Measurements from ENCODE around the gene CENPF.
"Not testable (repeated sequence)": the region's sequence is repeated elsewhere in the genome, so short reads cannot be mapped to it uniquely, and the experiment has no call there.

The CENPF gene

GRCh38 chr1:214587165-214587564 is 15.8 kb upstream of the CENPF start:
- H3K27ac ChIP-seq (ENCODE audit: low read length), result no peak overlapping the region
- H3K4me3 ChIP-seq (ENCODE audit: low read length), result no peak overlapping the region
- H3K9ac ChIP-seq (ENCODE audit: low read depth, low read length), result no peak overlapping the region

GRCh38 chr1:214588963-214589597 is 13.9 kb upstream of the CENPF start:
- no peaks in the 10 kb centered on the region for H3K9me3 ChIP-seq (ENCODE audit: insufficient read depth, low read depth, low read length)
- no peaks in the 10 kb centered on the region for H3K27me3 ChIP-seq (ENCODE audit: insufficient read depth, low read length)
- no peak overlapping the region for H3K9ac ChIP-seq (ENCODE audit: low read depth, low read length)
- no peaks in the 10 kb centered on the region for H3K36me3 ChIP-seq (ENCODE audit: insufficient read depth, low read depth, low read length)
- H3K4me1 ChIP-seq (ENCODE audit: insufficient read depth, low read length), result no peaks in the 10 kb centered on the region
- H3K27ac ChIP-seq (ENCODE audit: low read length), result no peak overlapping the region
- H3K4me3 ChIP-seq (ENCODE audit: low read length), result no peak overlapping the region

More at GRCh38 chr1:214587165-214587564, 15.8 kb upstream of the CENPF start:
- H3K9me3 ChIP-seq (ENCODE audit: insufficient read depth, low read depth, low read length), result no peaks in the 10 kb centered on the region
- peaks cover 3% of the 10 kb centered on the region for H3K4me1 ChIP-seq (ENCODE audit: insufficient read depth, low read length)
- no peaks in the 10 kb centered on the region for H3K27me3 ChIP-seq (ENCODE audit: insufficient read depth, low read length)
- no peaks in the 10 kb centered on the region for H3K36me3 ChIP-seq (ENCODE audit: insufficient read depth, low read depth, low read length)

GRCh38 chr1:214590696-214591095 is 12.3 kb upstream of the CENPF start:
- Histone ChIP-seq H3K9ac (ENCODE audit: low read depth, low read length) (no peak overlapping the region), H3K27ac (ENCODE audit: low read length) (no peak overlapping the region), H3K9me3 (ENCODE audit: insufficient read depth, low read depth, low read length) (no peaks in the 10 kb centered on the region), H3K27me3 (ENCODE audit: insufficient read depth, low read length) (no peaks in the 10 kb centered on the region), H3K4me1 (ENCODE audit: insufficient read depth, low read length) (no peaks in the 10 kb centered on the region), H3K4me3 (ENCODE audit: low read length) (no peak overlapping the region), H3K36me3 (ENCODE audit: insufficient read depth, low read depth, low read length) (no peaks in the 10 kb centered on the region)

- not testable (repeated sequence) for H3K36me3 ChIP-seq (ENCODE audit: insufficient read depth, low read depth, low read length); H3K27me3 ChIP-seq (ENCODE audit: insufficient read depth, low read length); H3K4me3 ChIP-seq (ENCODE audit: low read length); H3K9me3 ChIP-seq (ENCODE audit: insufficient read depth, low read depth, low read length); H3K4me1 ChIP-seq (ENCODE audit: insufficient read depth, low read length); H3K27ac ChIP-seq (ENCODE audit: low read length); H3K9ac ChIP-seq (ENCODE audit: low read depth, low read length)
Measured at GRCh38 chr1:214591918-214592317, 11.1 kb upstream of the CENPF start.

GRCh38 chr1:214593158-214593557 is 9.8 kb upstream of the CENPF start:
- Histone ChIP-seq H3K9me3 (ENCODE audit: insufficient read depth, low read depth, low read length) (no peaks in the 10 kb centered on the region), H3K9ac (ENCODE audit: low read depth, low read length) (no peak overlapping the region), H3K4me1 (ENCODE audit: insufficient read depth, low read length) (no peaks in the 10 kb centered on the region), H3K36me3 (ENCODE audit: insufficient read depth, low read depth, low read length) (no peaks in the 10 kb centered on the region), H3K4me3 (ENCODE audit: low read length) (no peak overlapping the region), H3K27ac (ENCODE audit: low read length) (no peak overlapping the region), H3K27me3 (ENCODE audit: insufficient read depth, low read length) (no peaks in the 10 kb centered on the region)

GRCh38 chr1:214603819-214604252 is 841 bp downstream of the CENPF start:
- no peaks in the 10 kb centered on the region for H3K9me3 ChIP-seq (ENCODE audit: insufficient read depth, low read depth, low read length)
- H3K27ac ChIP-seq (ENCODE audit: low read length), result peak overlapping the region; percentile 27
- no peaks in the 10 kb centered on the region for H3K36me3 ChIP-seq (ENCODE audit: insufficient read depth, low read depth, low read length)
- H3K4me3 ChIP-seq (ENCODE audit: low read length), result peak overlapping the region; percentile 97
- peaks cover 5% of the 10 kb centered on the region; the same call in 1 of the 2 replicates for H3K4me1 ChIP-seq (ENCODE audit: insufficient read depth, low read length)
- peak overlapping the region; percentile 95 for H3K9ac ChIP-seq (ENCODE audit: low read depth, low read length)
- H3K27me3 ChIP-seq (ENCODE audit: insufficient read depth, low read length), result no peaks in the 10 kb centered on the region

GRCh38 chr1:214604523-214604922 is 1.5 kb downstream of the CENPF start:
- H3K9me3 ChIP-seq (ENCODE audit: insufficient read depth, low read depth, low read length), result no peaks in the 10 kb centered on the region; the same call in 1 of the 2 replicates
- peaks cover 6% of the 10 kb centered on the region for H3K36me3 ChIP-seq (ENCODE audit: insufficient read depth, low read depth, low read length)
- peak overlapping the region; percentile 95; the same call in 1 of the 2 replicates for H3K9ac ChIP-seq (ENCODE audit: low read depth, low read length)
- H3K4me1 ChIP-seq (ENCODE audit: insufficient read depth, low read length), result peaks cover 5% of the 10 kb centered on the region; the same call in 1 of the 2 replicates
- H3K4me3 ChIP-seq (ENCODE audit: low read length), result peak overlapping the region; percentile 97
- no peaks in the 10 kb centered on the region for H3K27me3 ChIP-seq (ENCODE audit: insufficient read depth, low read length)
- H3K27ac ChIP-seq (ENCODE audit: low read length), result no peak overlapping the region

- H3K4me3 ChIP-seq (ENCODE audit: low read length); H3K9me3 ChIP-seq (ENCODE audit: insufficient read depth, low read depth, low read length); H3K9ac ChIP-seq (ENCODE audit: low read depth, low read length); H3K27me3 ChIP-seq (ENCODE audit: insufficient read depth, low read length); H3K27ac ChIP-seq (ENCODE audit: low read length); H3K4me1 ChIP-seq (ENCODE audit: insufficient read depth, low read length): not testable (repeated sequence)
- H3K36me3 ChIP-seq (ENCODE audit: insufficient read depth, low read depth, low read length), result peaks cover 11% of the 10 kb centered on the region
Measured at GRCh38 chr1:214605484-214605883, 2.5 kb downstream of the CENPF start.

- H3K27ac ChIP-seq (ENCODE audit: low read length); H3K4me1 ChIP-seq (ENCODE audit: insufficient read depth, low read length); H3K9ac ChIP-seq (ENCODE audit: low read depth, low read length); H3K4me3 ChIP-seq (ENCODE audit: low read length); H3K9me3 ChIP-seq (ENCODE audit: insufficient read depth, low read depth, low read length); H3K27me3 ChIP-seq (ENCODE audit: insufficient read depth, low read length): not testable (repeated sequence)
- peaks cover 11% of the 10 kb centered on the region for H3K36me3 ChIP-seq (ENCODE audit: insufficient read depth, low read depth, low read length)
Measured at GRCh38 chr1:214605933-214606925, 3.2 kb downstream of the CENPF start.

GRCh38 chr1:214607492-214608215 is 4.7 kb downstream of the CENPF start:
- not testable (repeated sequence) for H3K9ac ChIP-seq (ENCODE audit: low read depth, low read length); H3K4me1 ChIP-seq (ENCODE audit: insufficient read depth, low read length); H3K4me3 ChIP-seq (ENCODE audit: low read length); H3K9me3 ChIP-seq (ENCODE audit: insufficient read depth, low read depth, low read length); H3K27ac ChIP-seq (ENCODE audit: low read length); H3K27me3 ChIP-seq (ENCODE audit: insufficient read depth, low read length)
- peaks cover 11% of the 10 kb centered on the region for H3K36me3 ChIP-seq (ENCODE audit: insufficient read depth, low read depth, low read length)

GRCh38 chr1:214608216-214608783 is 5.3 kb downstream of the CENPF start:
- not testable (repeated sequence) for H3K27ac ChIP-seq (ENCODE audit: low read length); H3K9ac ChIP-seq (ENCODE audit: low read depth, low read length); H3K9me3 ChIP-seq (ENCODE audit: insufficient read depth, low read depth, low read length); H3K27me3 ChIP-seq (ENCODE audit: insufficient read depth, low read length); H3K4me3 ChIP-seq (ENCODE audit: low read length); H3K4me1 ChIP-seq (ENCODE audit: insufficient read depth, low read length)
- H3K36me3 ChIP-seq (ENCODE audit: insufficient read depth, low read depth, low read length), result peaks cover 12% of the 10 kb centered on the region
